Neural cell (in vitro differentiated cells): Measurements from ENCODE around the gene SLC35E3.

Experiments
- EP300 ChIP-seq: fragments of 450-650 bp; conservative IDR thresholded peaks from 2 replicates; pipeline ENCODE4 v1.6.1; 2014; ENCODE audit warnings: antibody characterized with exemption, mild to moderate bottlenecking, moderate library complexity; ENCODE audit not compliant: poor library complexity, severe bottlenecking
- EZH2 ChIP-seq: fragments of 200-600, 300-800 bp; shearing (Covaris generic), sonication (generic); IDR thresholded peaks from 2 replicates; pipeline ENCODE4 v1.6.1; 2014; ENCODE audit warnings: antibody characterized with exemption, low read length, borderline replicate concordance, mild to moderate bottlenecking; ENCODE audit not compliant: insufficient read depth, poor library complexity, severe bottlenecking
- MXI1 ChIP-seq: fragments of 450-650 bp; conservative IDR thresholded peaks from 2 replicates; pipeline ENCODE4 v1.6.1; 2014; ENCODE audit warnings: antibody characterized with exemption, mild to moderate bottlenecking; ENCODE audit not compliant: poor library complexity, severe bottlenecking
- POLR2AphosphoS5 ChIP-seq: IDR thresholded peaks from 2 replicates; pipeline ENCODE4 v1.6.1; 2012
- RAD21 ChIP-seq: fragments of 450-650 bp; conservative IDR thresholded peaks from 2 replicates; pipeline ENCODE4 v1.6.1; 2014; ENCODE audit warnings: antibody characterized with exemption, mild to moderate bottlenecking, moderate library complexity
- SMC3 ChIP-seq: fragments of 450-650 bp; conservative IDR thresholded peaks from 2 replicates; pipeline ENCODE4 v1.6.1; 2014; ENCODE audit warnings: antibody characterized with exemption, mild to moderate bottlenecking, moderate library complexity; ENCODE audit not compliant: poor library complexity
- TAF1 ChIP-seq: IDR thresholded peaks from 2 replicates; pipeline ENCODE4 v1.6.1; 2012; ENCODE audit warnings: low read depth
- TF ChIP-seq, protein P1 (sequence below): IDR thresholded peaks from 2 replicates; pipeline ENCODE4 v1.6.1; 2012; ENCODE audit warnings: borderline replicate concordance
- TF ChIP-seq, protein P2 (sequence below): fragments of 450-650 bp; IDR thresholded peaks from 2 replicates; pipeline ENCODE4 v1.5.1; 2014; ENCODE audit warnings: antibody characterized with exemption, mild to moderate bottlenecking, moderate library complexity; ENCODE audit not compliant: poor library complexity, severe bottlenecking

DNA sequence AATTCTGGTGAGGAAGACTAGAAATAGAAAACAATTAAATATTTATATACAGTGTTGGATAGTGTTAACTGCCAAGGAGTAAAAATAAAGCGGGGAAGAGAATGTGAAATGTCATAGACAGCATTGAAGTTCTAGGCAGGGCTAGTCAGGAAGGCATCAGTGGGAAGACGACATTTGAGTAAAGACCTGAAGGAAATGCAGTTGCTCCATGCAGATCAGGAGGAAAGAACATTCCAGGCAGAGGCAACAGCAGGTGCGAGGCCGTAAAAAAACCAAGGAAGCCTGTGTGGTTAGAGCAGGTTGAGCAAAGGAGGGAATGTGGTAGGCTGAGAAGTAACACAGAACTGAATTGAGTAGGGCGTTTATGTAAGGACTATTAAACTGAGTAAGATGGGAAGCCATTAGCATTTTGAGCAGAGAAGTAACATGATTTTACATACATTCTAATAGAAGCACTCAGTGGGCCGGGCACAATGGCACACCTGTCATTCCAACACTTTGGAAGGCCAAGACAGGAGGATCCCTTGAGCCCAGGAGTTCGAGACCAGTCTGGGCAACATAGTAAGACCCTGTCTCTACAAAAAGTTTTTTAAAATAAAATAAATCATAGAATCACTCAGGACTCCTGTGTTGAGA is 14.9 kb downstream of the SLC35E3 start:
- no peak for TF ChIP-seq EZH2
- TF ChIP-seq, protein P1, sequence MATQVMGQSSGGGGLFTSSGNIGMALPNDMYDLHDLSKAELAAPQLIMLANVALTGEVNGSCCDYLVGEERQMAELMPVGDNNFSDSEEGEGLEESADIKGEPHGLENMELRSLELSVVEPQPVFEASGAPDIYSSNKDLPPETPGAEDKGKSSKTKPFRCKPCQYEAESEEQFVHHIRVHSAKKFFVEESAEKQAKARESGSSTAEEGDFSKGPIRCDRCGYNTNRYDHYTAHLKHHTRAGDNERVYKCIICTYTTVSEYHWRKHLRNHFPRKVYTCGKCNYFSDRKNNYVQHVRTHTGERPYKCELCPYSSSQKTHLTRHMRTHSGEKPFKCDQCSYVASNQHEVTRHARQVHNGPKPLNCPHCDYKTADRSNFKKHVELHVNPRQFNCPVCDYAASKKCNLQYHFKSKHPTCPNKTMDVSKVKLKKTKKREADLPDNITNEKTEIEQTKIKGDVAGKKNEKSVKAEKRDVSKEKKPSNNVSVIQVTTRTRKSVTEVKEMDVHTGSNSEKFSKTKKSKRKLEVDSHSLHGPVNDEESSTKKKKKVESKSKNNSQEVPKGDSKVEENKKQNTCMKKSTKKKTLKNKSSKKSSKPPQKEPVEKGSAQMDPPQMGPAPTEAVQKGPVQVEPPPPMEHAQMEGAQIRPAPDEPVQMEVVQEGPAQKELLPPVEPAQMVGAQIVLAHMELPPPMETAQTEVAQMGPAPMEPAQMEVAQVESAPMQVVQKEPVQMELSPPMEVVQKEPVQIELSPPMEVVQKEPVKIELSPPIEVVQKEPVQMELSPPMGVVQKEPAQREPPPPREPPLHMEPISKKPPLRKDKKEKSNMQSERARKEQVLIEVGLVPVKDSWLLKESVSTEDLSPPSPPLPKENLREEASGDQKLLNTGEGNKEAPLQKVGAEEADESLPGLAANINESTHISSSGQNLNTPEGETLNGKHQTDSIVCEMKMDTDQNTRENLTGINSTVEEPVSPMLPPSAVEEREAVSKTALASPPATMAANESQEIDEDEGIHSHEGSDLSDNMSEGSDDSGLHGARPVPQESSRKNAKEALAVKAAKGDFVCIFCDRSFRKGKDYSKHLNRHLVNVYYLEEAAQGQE, result no peak
- TF ChIP-seq, protein P2, sequence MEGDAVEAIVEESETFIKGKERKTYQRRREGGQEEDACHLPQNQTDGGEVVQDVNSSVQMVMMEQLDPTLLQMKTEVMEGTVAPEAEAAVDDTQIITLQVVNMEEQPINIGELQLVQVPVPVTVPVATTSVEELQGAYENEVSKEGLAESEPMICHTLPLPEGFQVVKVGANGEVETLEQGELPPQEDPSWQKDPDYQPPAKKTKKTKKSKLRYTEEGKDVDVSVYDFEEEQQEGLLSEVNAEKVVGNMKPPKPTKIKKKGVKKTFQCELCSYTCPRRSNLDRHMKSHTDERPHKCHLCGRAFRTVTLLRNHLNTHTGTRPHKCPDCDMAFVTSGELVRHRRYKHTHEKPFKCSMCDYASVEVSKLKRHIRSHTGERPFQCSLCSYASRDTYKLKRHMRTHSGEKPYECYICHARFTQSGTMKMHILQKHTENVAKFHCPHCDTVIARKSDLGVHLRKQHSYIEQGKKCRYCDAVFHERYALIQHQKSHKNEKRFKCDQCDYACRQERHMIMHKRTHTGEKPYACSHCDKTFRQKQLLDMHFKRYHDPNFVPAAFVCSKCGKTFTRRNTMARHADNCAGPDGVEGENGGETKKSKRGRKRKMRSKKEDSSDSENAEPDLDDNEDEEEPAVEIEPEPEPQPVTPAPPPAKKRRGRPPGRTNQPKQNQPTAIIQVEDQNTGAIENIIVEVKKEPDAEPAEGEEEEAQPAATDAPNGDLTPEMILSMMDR, result no peak
- TF ChIP-seq MXI1, result no peak
- TF ChIP-seq EP300, result no peak
- no peak for TF ChIP-seq SMC3
- TF ChIP-seq TAF1, result no peak
- no peak for TF ChIP-seq POLR2AphosphoS5
- TF ChIP-seq RAD21, result no peak
